PC-9 (cell line): ENCODE data around the gene TBX3.

Source experiments
- EZH2 ChIP-seq: fragments of 200-600 bp; sonication (generic); IDR thresholded peaks from 2 replicates; pipeline ENCODE4 v1.8.0; 2017; ENCODE audit warnings: antibody characterized with exemption, low read depth
- TF ChIP-seq, protein P1 (sequence below): fragments of 200-600 bp; sonication (generic); conservative IDR thresholded peaks from 2 replicates; pipeline ENCODE4 v1.6.1; 2017; ENCODE audit warnings: mixed run types, antibody characterized with exemption, mild to moderate bottlenecking, moderate library complexity

DNA sequence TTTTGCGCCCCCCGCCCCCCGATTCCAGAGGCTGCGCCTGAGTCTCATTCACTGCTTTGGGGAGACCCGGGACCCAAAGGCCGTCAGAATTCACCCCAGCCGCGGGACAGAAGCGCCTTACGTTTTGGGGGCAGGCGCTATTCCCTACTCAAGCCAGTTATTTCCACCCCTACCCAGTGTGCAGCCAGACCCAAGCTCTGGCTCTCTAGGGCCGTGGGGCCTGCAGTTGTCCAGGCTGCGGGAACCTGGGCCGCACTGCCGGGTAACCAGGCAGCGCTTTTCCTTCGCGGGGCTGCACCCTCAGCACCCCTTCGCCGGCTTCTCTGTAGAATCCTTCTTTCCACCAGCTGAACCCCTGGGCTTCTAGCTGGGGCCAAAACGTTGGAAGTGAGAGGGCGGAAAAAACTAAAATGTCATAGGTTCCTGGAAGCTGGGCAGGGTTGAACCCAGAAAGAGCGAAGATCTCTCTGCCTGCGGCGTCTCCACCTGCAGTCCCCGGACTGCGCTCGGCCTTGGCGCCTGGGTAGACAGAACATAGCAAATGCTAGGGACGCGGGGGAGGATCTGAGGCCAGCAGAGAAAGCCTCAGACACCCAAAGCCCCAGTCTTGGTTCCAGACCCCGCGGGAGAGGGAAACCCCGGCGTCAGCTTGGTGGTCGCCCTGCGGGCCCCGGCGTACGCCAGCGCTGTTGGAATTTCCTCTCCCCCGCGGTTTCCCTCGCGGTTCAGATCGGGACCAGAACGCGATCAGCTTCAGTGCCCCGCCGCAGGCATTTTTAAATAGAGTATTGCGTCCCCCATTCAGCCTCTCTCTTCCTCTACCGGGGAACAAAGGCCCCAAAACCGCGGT lies 18.3 kb downstream of the TBX3 start:
- TF ChIP-seq, protein P1, sequence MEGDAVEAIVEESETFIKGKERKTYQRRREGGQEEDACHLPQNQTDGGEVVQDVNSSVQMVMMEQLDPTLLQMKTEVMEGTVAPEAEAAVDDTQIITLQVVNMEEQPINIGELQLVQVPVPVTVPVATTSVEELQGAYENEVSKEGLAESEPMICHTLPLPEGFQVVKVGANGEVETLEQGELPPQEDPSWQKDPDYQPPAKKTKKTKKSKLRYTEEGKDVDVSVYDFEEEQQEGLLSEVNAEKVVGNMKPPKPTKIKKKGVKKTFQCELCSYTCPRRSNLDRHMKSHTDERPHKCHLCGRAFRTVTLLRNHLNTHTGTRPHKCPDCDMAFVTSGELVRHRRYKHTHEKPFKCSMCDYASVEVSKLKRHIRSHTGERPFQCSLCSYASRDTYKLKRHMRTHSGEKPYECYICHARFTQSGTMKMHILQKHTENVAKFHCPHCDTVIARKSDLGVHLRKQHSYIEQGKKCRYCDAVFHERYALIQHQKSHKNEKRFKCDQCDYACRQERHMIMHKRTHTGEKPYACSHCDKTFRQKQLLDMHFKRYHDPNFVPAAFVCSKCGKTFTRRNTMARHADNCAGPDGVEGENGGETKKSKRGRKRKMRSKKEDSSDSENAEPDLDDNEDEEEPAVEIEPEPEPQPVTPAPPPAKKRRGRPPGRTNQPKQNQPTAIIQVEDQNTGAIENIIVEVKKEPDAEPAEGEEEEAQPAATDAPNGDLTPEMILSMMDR: no peak
- no peak for TF ChIP-seq EZH2
